Left ventricle myocardium inferior (tissue), 1 donor: ENCODE data around the gene BIVM. TPM values are rescaled to one million over a fixed set of nuclear protein-coding genes. Genes with fewer than 3 reads are reported as not detected.

ENCODE experiments used
- DNase-seq: peaks from one replicate; pipeline ENCODE4 v3.0.0-alpha.2; 2020
- H3K27ac ChIP-seq: fragments of 200-600 bp; replicated peaks from 2 replicates; pipeline ENCODE4 v1.8.0; 2021
- H3K27me3 ChIP-seq: fragments of 200-600 bp; 2 replicates; pipeline ENCODE4 v1.8.0; 2021; ENCODE audit warnings: low read depth
- H3K36me3 ChIP-seq: fragments of 200-600 bp; 2 replicates; pipeline ENCODE4 v1.8.0; 2021
- H3K4me1 ChIP-seq: fragments of 200-600 bp; 2 replicates; pipeline ENCODE4 v1.8.0; 2021
- H3K4me3 ChIP-seq: fragments of 200-600 bp; 2 replicates; pipeline ENCODE4 v1.8.0; 2021; ENCODE audit warnings: mild to moderate bottlenecking, moderate library complexity
- H3K9me3 ChIP-seq: fragments of 200-600 bp; replicated peaks from 2 replicates; pipeline ENCODE4 v1.8.0; 2021
- CTCF ChIP-seq: fragments of 200-600 bp; IDR thresholded peaks from 2 replicates; pipeline ENCODE4 v1.8.0; 2021; ENCODE audit warnings: antibody characterized with exemption, mild to moderate bottlenecking, borderline replicate concordance
- intact Hi-C: fragments of 100-400 bp; cut with micrococcal nuclease; formaldehyde crosslinking; loops from one replicate; pipeline ENCODE4 v1.11.0; 2022
- total RNA-seq: library from RNA; stranded (reverse); fragmentation: NEBNext Ultra II Directional; extraction: Animal tissue kit (Norgen Biotek cat#: 25700); gene quantifications from one replicate; pipeline ENCODE4 v1.2.1, GENCODE V29; 2021
- donor health status: DM: no; HTN: yes; CAD: no; lungs with severe emphysema.

The BIVM gene
- total RNA-seq, 1 donor from 2014 or later, result 37.5 TPM

- Histone ChIP-seq H3K4me1 (peaks cover 26% of the 10 kb centered on the region), H3K27ac (no peak overlapping the region), H3K9me3 (no peaks in the 10 kb centered on the region), H3K36me3 (peaks cover 83% of the 10 kb centered on the region), H3K4me3 (no peak overlapping the region), H3K27me3 (no peaks in the 10 kb centered on the region)
- DNase-seq, result no peak
- intact Hi-C loops, result no loop called here
- no peak for TF ChIP-seq CTCF
These were observed 71.2 kb downstream of the BIVM start for GRCh38 chr13:102869948-102870676.

GRCh38 chr13:102870677-102871415 is 71.9 kb downstream of the BIVM start:
- TF ChIP-seq CTCF, result peak; percentile 83
- Histone ChIP-seq H3K36me3 (peaks cover 83% of the 10 kb centered on the region), H3K4me3 (no peak overlapping the region), H3K9me3 (no peaks in the 10 kb centered on the region), H3K4me1 (peaks cover 26% of the 10 kb centered on the region), H3K27ac (no peak overlapping the region), H3K27me3 (no peaks in the 10 kb centered on the region)
- intact Hi-C loops, result no loop called here
- DNase-seq, result peak; percentile 37

GRCh38 chr13:102872131-102872530 is 73.2 kb downstream of the BIVM start:
- H3K27ac ChIP-seq, result no peak overlapping the region
- H3K9me3 ChIP-seq, result no peaks in the 10 kb centered on the region
- intact Hi-C loops, result no loop called here
- no peak overlapping the region for H3K4me3 ChIP-seq
- DNase-seq, result no peak
- no peaks in the 10 kb centered on the region for H3K27me3 ChIP-seq
- peaks cover 81% of the 10 kb centered on the region for H3K36me3 ChIP-seq
- H3K4me1 ChIP-seq, result peaks cover 29% of the 10 kb centered on the region
- TF ChIP-seq CTCF, result no peak

GRCh38 chr13:102872531-102872930 is 73.6 kb downstream of the BIVM start:
- Histone ChIP-seq H3K4me1 (peaks cover 33% of the 10 kb centered on the region), H3K27ac (no peak overlapping the region), H3K36me3 (peaks cover 77% of the 10 kb centered on the region), H3K4me3 (no peak overlapping the region), H3K9me3 (no peaks in the 10 kb centered on the region), H3K27me3 (no peaks in the 10 kb centered on the region)
- TF ChIP-seq CTCF, result no peak
- intact Hi-C loops, result no loop called here
- no peak for DNase-seq

GRCh38 chr13:102873653-102874052 is 74.7 kb downstream of the BIVM start:
- no peak for TF ChIP-seq CTCF
- intact Hi-C loops, result no loop called here

More at GRCh38 chr13:102873653-102874052, 74.7 kb downstream of the BIVM start:
- no peak for DNase-seq
- H3K4me1 ChIP-seq, result peaks cover 44% of the 10 kb centered on the region
- H3K27me3 ChIP-seq, result no peaks in the 10 kb centered on the region
- H3K9me3 ChIP-seq, result no peaks in the 10 kb centered on the region
- H3K4me3 ChIP-seq, result no peak overlapping the region
- H3K36me3 ChIP-seq, result peaks cover 66% of the 10 kb centered on the region
- H3K27ac ChIP-seq, result no peak overlapping the region
